H1 (cell line): ENCODE data around the gene IRF3. TPM values are rescaled to one million over a fixed set of nuclear protein-coding genes. Genes with fewer than 3 reads are reported as not detected.

Experiments
- CTCF ChIA-PET: fragments of 300-600 bp; sonication (Branson Sonifier 250); formaldehyde crosslinking; loops from one replicate; lab custom pipeline; 2021; ENCODE audit not compliant: partially characterized antibody; lab: Charles Lee
- POLR2A ChIA-PET: fragments of 300-600 bp; sonication (Branson Sonifier 250); formaldehyde crosslinking; loops from one replicate; lab custom pipeline; 2021; ENCODE audit warnings: inconsistent platforms; ENCODE audit not compliant: partially characterized antibody; lab: Charles Lee
- DNase-seq, 2 experiments: peaks; one replicate each; pipeline versions ENCODE4 v3.0.0 to v3.0.0-alpha.2; 2010 to 2022; ENCODE audit warnings: low spot score in 2 of 2, low read depth in 1 of 2, mixed read lengths in 1 of 2
- FAIRE-seq: peaks from 2 replicates; lab custom pipeline; 2011; peaks lifted over from hg19 to GRCh38; lab: Jason Lieb, UNC
- H2AFZ ChIP-seq: 2 replicates; pipeline ENCODE4 v1.8.1; 2012; ENCODE audit warnings: low read length, inconsistent platforms
- H2AK5ac ChIP-seq: 2 replicates; pipeline ENCODE4 v1.6.1; 2013; ENCODE audit warnings: low read depth, low read length
- H2BK120ac ChIP-seq: replicated peaks from 2 replicates; pipeline ENCODE3; 2013; ENCODE audit warnings: low read depth, low read length, inconsistent platforms
- H2BK12ac ChIP-seq: 2 replicates; pipeline ENCODE4 v1.6.1; 2013; ENCODE audit warnings: low read depth, low read length
- H2BK15ac ChIP-seq: 2 replicates; pipeline ENCODE4 v1.6.1; 2013; ENCODE audit warnings: low read length
- H2BK20ac ChIP-seq: 2 replicates; pipeline ENCODE4 v1.6.1; 2013; ENCODE audit warnings: low read length
- H2BK5ac ChIP-seq: 2 replicates; pipeline ENCODE4 v1.6.1; 2013; ENCODE audit warnings: low read depth, low read length
- H3K14ac ChIP-seq: 2 replicates; pipeline ENCODE4 v1.6.1; 2013; ENCODE audit warnings: inconsistent platforms; ENCODE audit not compliant: insufficient read length
- H3K18ac ChIP-seq: 2 replicates; pipeline ENCODE4 v1.6.1; 2013; ENCODE audit warnings: low read length; ENCODE audit errors: extremely low read depth
- H3K23ac ChIP-seq: 2 replicates; pipeline ENCODE4 v1.6.1; 2013; ENCODE audit warnings: inconsistent platforms; ENCODE audit not compliant: insufficient read length
- H3K23me2 ChIP-seq: 2 replicates; pipeline ENCODE4 v1.6.1; 2013; ENCODE audit warnings: low read depth, low read length
- H3K27ac ChIP-seq: 2 replicates; pipeline ENCODE4 v1.6.1; 2011; ENCODE audit warnings: low read depth, low read length, inconsistent platforms
- H3K27me3 ChIP-seq, 4 experiments: replicated peaks in 1 of 4; 1 replicate in 1 of 4; 2 replicates in 3 of 4; pipeline versions ENCODE4 v1.6.1 to v1.8.1; 2011 to 2013; ENCODE audit warnings: low read length in 3 of 4, mild to moderate bottlenecking in 3 of 4, inconsistent platforms in 2 of 4, mixed read lengths in 2 of 4, moderate library complexity in 1 of 4; ENCODE audit not compliant: control insufficient read depth in 3 of 4, insufficient read depth in 3 of 4; ENCODE audit errors: extremely low read depth in 1 of 4
- H3K36me3 ChIP-seq, 4 experiments: 2 replicates each; pipeline versions ENCODE4 v1.6.1 to v1.8.1; 2011 to 2013; ENCODE audit warnings: mild to moderate bottlenecking in 4 of 4, low read length in 3 of 4, moderate library complexity in 2 of 4, control low read depth in 1 of 4, inconsistent platforms in 1 of 4; ENCODE audit not compliant: insufficient read depth in 4 of 4, control insufficient read depth in 2 of 4
- H3K4ac ChIP-seq: replicated peaks from 2 replicates; pipeline ENCODE3; 2013; ENCODE audit warnings: low read length, low read depth, mixed read lengths, inconsistent platforms; ENCODE audit not compliant: insufficient read length
- H3K4me1 ChIP-seq, 4 experiments: replicated peaks in 1 of 4; 1 replicate in 1 of 4; 2 replicates in 3 of 4; pipeline versions ENCODE4 v1.6.1 to v1.8.1; 2011 to 2013; ENCODE audit warnings: low read length in 3 of 4, inconsistent platforms in 2 of 4, mixed read lengths in 1 of 4; ENCODE audit not compliant: insufficient read depth in 4 of 4, control insufficient read depth in 3 of 4
- H3K4me2 ChIP-seq, 2 experiments: 2 replicates each; pipeline versions ENCODE4 v1.6.1 to v1.8.1; 2011 to 2013; ENCODE audit warnings: low read depth in 2 of 2, low read length in 2 of 2, control low read depth in 1 of 2, inconsistent platforms in 1 of 2, mild to moderate bottlenecking in 1 of 2; ENCODE audit not compliant: insufficient read depth in 1 of 2
- H3K4me3 ChIP-seq, 4 experiments: fragments of 200-600, 300-600 bp in 1 of 4; sonication (generic), shearing (Covaris generic), sonication (Bioruptor Twin) in 1 of 4; 2 replicates each; pipeline versions ENCODE4 v1.5.1 to v1.8.1; 2011 to 2016; ENCODE audit warnings: low read length in 4 of 4, low read depth in 3 of 4, control low read depth in 2 of 4, inconsistent platforms in 2 of 4, mild to moderate bottlenecking in 2 of 4, mixed read lengths in 1 of 4, moderate library complexity in 1 of 4; ENCODE audit not compliant: insufficient read depth in 2 of 4; ENCODE audit errors: extremely low read depth in 1 of 4
- H3K56ac ChIP-seq: replicated peaks from 2 replicates; pipeline ENCODE3; 2013; ENCODE audit warnings: low read depth, mild to moderate bottlenecking, mixed read lengths, low read length, inconsistent platforms; ENCODE audit not compliant: insufficient read length
- H3K79me1 ChIP-seq: 2 replicates; pipeline ENCODE4 v1.6.1; 2013; ENCODE audit warnings: low read depth, low read length, control low read depth
- H3K79me2 ChIP-seq, 2 experiments: 2 replicates each; pipeline versions ENCODE4 v1.6.1 to v1.8.1; 2012 to 2013; ENCODE audit warnings: low read length in 2 of 2, mild to moderate bottlenecking in 2 of 2, inconsistent platforms in 1 of 2; ENCODE audit not compliant: insufficient read depth in 2 of 2, control insufficient read depth in 1 of 2
- H3K9ac ChIP-seq, 4 experiments: replicated peaks in 1 of 4; 1 replicate in 1 of 4; 2 replicates in 3 of 4; pipeline versions ENCODE4 v1.6.1 to v1.8.1; 2011 to 2013; ENCODE audit warnings: low read depth in 3 of 4, low read length in 3 of 4, control low read depth in 2 of 4, mild to moderate bottlenecking in 2 of 4, moderate library complexity in 2 of 4, inconsistent platforms in 1 of 4; ENCODE audit errors: extremely low read depth in 1 of 4
- H3K9me3 ChIP-seq, 2 experiments: 2 replicates each; pipeline versions ENCODE4 v1.6.1 to v1.8.1; 2012 to 2013; ENCODE audit warnings: mild to moderate bottlenecking in 2 of 2, moderate library complexity in 2 of 2, control low read depth in 1 of 2, inconsistent platforms in 1 of 2, low read depth in 1 of 2, low read length in 1 of 2, mixed read lengths in 1 of 2; ENCODE audit not compliant: insufficient read depth in 2 of 2
- H4K20me1 ChIP-seq, 2 experiments: replicated peaks in 1 of 2; 2 replicates each; pipeline versions ENCODE3 to v1.8.1; 2011 to 2013; ENCODE audit warnings: inconsistent platforms in 2 of 2, low read length in 2 of 2, mild to moderate bottlenecking in 1 of 2; ENCODE audit not compliant: insufficient read depth in 2 of 2, control insufficient read depth in 1 of 2
- H4K5ac ChIP-seq: 2 replicates; pipeline ENCODE4 v1.6.1; 2013; ENCODE audit warnings: low read length, low read depth, mixed read lengths, inconsistent platforms; ENCODE audit not compliant: insufficient read length
- H4K8ac ChIP-seq: 2 replicates; pipeline ENCODE4 v1.8.0; 2013; ENCODE audit warnings: mild to moderate bottlenecking, moderate library complexity, low read length, inconsistent platforms; ENCODE audit not compliant: insufficient read depth; ENCODE audit errors: extremely low read depth
- H4K91ac ChIP-seq: replicated peaks from 2 replicates; pipeline ENCODE3; 2013; ENCODE audit warnings: low read length, mixed read lengths, inconsistent platforms; ENCODE audit not compliant: insufficient read length
- CEBPB ChIP-seq: IDR thresholded peaks from 2 replicates; pipeline ENCODE4 v1.6.1; 2012; ENCODE audit warnings: low read depth, low read length
- WGBS, 2 experiments: shearing (Covaris generic) in 1 of 2; methylation state at CpG; one replicate each; pipeline versions ENCODE4 v1.1.6 to v1.1.7; 2013 to 2015; ENCODE audit warnings: low lambda C conversion rate in 2 of 2, mixed read lengths in 2 of 2, inconsistent platforms in 1 of 2, low coverage in 1 of 2, missing lambda C conversion rate in 1 of 2; ENCODE audit not compliant: insufficient replicate concordance in 2 of 2, insufficient coverage in 1 of 2, insufficient read length in 1 of 2; ENCODE audit errors: extremely low coverage in 1 of 2, missing lambda C conversion rate in 1 of 2; 5-methylcytosine and 5-hydroxymethylcytosine counted together
- polyA plus RNA-seq, 7 experiments: library from polyadenylated mRNA; depleted of rRNA in 3 of 7; stranded (reverse) in 5 of 7; unstranded in 2 of 7; fragments of >200 nt in 5 of 7; fragments of 200-250 nt in 2 of 7; gene quantifications; 1 replicate in 5 of 7; 2 replicates in 1 of 7; 4 replicates in 1 of 7; pipeline versions ENCODE4 v1.2.1 to v1.2.3, GENCODE V29; 2011 to 2013; ENCODE audit warnings: missing spikeins in 2 of 7, mixed read lengths in 2 of 7
- total RNA-seq: library from RNA; stranded (reverse); fragmentation: NEBNext Ultra II Directional; extraction: Animal tissue kit (Norgen Biotek cat#: 25700); gene quantifications from 2 replicates; pipeline ENCODE4 v1.2.1, GENCODE V29; 2021
- TF ChIP-seq, protein P1 (sequence below), 3 experiments: IDR thresholded peaks; 1 replicate in 2 of 3; 2 replicates in 1 of 3; pipeline versions ENCODE4 v1.5.1 to v1.6.1; 2011; ENCODE audit warnings: low read length in 3 of 3, mild to moderate bottlenecking in 3 of 3, inconsistent platforms in 2 of 3, low read depth in 1 of 3, moderate library complexity in 1 of 3; ENCODE audit not compliant: insufficient read depth in 1 of 3; ENCODE audit errors: control extremely low read depth in 1 of 3

Gene IRF3
- total and polyA plus RNA-seq, 2 of the 8 experiments (the other 6 are each of a cell fraction or from before 2014, with no cell fraction given), result 103 to 114 TPM

GRCh38 chr19:49643466-49643865 lies 22.2 kb downstream of the IRF3 start:
- WGBS, 2 experiments, result 87% methylated on average over 2 of the region's 2 CpGs; no CpG with 5 or more reads in 1 of the 2 experiments
- Histone ChIP-seq H3K23me2 (peaks cover 7% of the 10 kb centered on the region), H3K4me2 (peak overlapping the region in 1 of 2 experiments; percentile 87; a peak in 1 of 4 replicates), H3K56ac (no peak overlapping the region), H3K79me2 (peaks cover 10 to 32% of the 10 kb centered on the region in 2 experiments), H3K27me3 (no peaks in the 10 kb centered on the region), H2BK120ac (no peak overlapping the region), H3K4me3 (peak overlapping the region in 2 of 4 experiments; percentile 13 to 98; a peak in 2 of 8 replicates), H3K4me1 (peaks cover 2 to 12% (median 8%) of the 10 kb centered on the region in 4 experiments), H3K9me3 (no peaks in the 10 kb centered on the region), H2BK5ac (no peak overlapping the region), H3K27ac (no peak overlapping the region), H3K23ac (no peak overlapping the region), H2BK12ac (no peak overlapping the region), H4K20me1 (peaks cover 3 to 21% of the 10 kb centered on the region in 2 experiments), H3K9ac (peak overlapping the region in 3 of 4 experiments; percentile 23 to 45 (median 25); a peak in 4 of 7 replicates), H2AFZ (no peak overlapping the region), H3K36me3 (peaks cover 0 to 13% (median 9%) of the 10 kb centered on the region in 4 experiments; a peak in 5 of 8 replicates), H4K91ac (no peak overlapping the region), H3K14ac (no peak overlapping the region), H4K8ac (no peak overlapping the region), H2BK15ac (no peak overlapping the region), H4K5ac (no peak overlapping the region), H2AK5ac (no peak overlapping the region), H3K79me1 (peaks cover 17% of the 10 kb centered on the region), H3K4ac (no peak overlapping the region), H2BK20ac (no peak overlapping the region), H3K18ac (no peak overlapping the region)
- CTCF ChIA-PET, result interaction anchor here (0.6 to 2.9 kb wide), 12 partner anchors 13 to 587 kb away, joined by 3 to 14 read pairs (median 4); partner anchors contain the start of genes BCL2L12 and IRF3
- FAIRE-seq (no peak), DNase-seq (no peak)
- POLR2A ChIA-PET, result interaction anchor here (0.6 to 50.7 kb wide), 10 partner anchors 9 to 212 kb away, joined by 3 to 840 read pairs (median 5); partner anchors contain the start of genes BCL2L12, IRF3, PRMT1 and PRR12
- TF ChIP-seq CEBPB, result no peak
- TF ChIP-seq, protein P1, sequence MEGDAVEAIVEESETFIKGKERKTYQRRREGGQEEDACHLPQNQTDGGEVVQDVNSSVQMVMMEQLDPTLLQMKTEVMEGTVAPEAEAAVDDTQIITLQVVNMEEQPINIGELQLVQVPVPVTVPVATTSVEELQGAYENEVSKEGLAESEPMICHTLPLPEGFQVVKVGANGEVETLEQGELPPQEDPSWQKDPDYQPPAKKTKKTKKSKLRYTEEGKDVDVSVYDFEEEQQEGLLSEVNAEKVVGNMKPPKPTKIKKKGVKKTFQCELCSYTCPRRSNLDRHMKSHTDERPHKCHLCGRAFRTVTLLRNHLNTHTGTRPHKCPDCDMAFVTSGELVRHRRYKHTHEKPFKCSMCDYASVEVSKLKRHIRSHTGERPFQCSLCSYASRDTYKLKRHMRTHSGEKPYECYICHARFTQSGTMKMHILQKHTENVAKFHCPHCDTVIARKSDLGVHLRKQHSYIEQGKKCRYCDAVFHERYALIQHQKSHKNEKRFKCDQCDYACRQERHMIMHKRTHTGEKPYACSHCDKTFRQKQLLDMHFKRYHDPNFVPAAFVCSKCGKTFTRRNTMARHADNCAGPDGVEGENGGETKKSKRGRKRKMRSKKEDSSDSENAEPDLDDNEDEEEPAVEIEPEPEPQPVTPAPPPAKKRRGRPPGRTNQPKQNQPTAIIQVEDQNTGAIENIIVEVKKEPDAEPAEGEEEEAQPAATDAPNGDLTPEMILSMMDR (IDR thresholded peaks at IDR 0.05; ENCODE audit: control extremely low read depth in 1 of 3, insufficient read depth in 1 of 3, low read depth in 1 of 3, low read length in 3 of 3), result 0 out of 4 replicates have a peak, but pooled peaks of 1 of the 3 experiments have one; percentile 12
